Choroid plexus epithelial cell (primary cell): ENCODE measurements around the gene KIAA0753.

Source experiments
- DNase-seq: peaks from one replicate; pipeline ENCODE4 v3.0.0-alpha.2; 2010; ENCODE audit warnings: low read depth
- H3K4me3 ChIP-seq: 2 replicates; pipeline ENCODE4 v1.5.1; 2011; ENCODE audit warnings: low read depth, mild to moderate bottlenecking, control low read depth, low read length, moderate library complexity
- TF ChIP-seq, protein P1 (sequence below): conservative IDR thresholded peaks from 2 replicates; pipeline ENCODE4 v1.5.1; 2011; ENCODE audit warnings: low read depth, mild to moderate bottlenecking, control low read depth, inconsistent platforms, low read length, moderate library complexity

The KIAA0753 gene

GRCh38 chr17:6651919-6652452 lies 11.5 kb upstream of the KIAA0753 start:
- TF ChIP-seq, protein P1, sequence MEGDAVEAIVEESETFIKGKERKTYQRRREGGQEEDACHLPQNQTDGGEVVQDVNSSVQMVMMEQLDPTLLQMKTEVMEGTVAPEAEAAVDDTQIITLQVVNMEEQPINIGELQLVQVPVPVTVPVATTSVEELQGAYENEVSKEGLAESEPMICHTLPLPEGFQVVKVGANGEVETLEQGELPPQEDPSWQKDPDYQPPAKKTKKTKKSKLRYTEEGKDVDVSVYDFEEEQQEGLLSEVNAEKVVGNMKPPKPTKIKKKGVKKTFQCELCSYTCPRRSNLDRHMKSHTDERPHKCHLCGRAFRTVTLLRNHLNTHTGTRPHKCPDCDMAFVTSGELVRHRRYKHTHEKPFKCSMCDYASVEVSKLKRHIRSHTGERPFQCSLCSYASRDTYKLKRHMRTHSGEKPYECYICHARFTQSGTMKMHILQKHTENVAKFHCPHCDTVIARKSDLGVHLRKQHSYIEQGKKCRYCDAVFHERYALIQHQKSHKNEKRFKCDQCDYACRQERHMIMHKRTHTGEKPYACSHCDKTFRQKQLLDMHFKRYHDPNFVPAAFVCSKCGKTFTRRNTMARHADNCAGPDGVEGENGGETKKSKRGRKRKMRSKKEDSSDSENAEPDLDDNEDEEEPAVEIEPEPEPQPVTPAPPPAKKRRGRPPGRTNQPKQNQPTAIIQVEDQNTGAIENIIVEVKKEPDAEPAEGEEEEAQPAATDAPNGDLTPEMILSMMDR = no peak
- H3K4me3 ChIP-seq = peak overlapping the region; percentile 67
- peak; percentile 34 for DNase-seq

GRCh38 chr17:6651354-6651918 lies 10.9 kb upstream of the KIAA0753 start, which contains the start of the genes C17orf100 and MED31:
Gene C17orf100, plus strand, starts transcription at chr17:6651762. Its CDS starts 152 bp downstream, at chr17:6651914.
Gene MED31, minus strand, starts transcription at chr17:6651605. Its CDS starts 77 bp downstream, at chr17:6651528.
- TF ChIP-seq, protein P1 = no peak
- peak within 1 kb of the TSS; percentile 67 for H3K4me3 ChIP-seq
- peak; percentile 89 for DNase-seq

GRCh38 chr17:6648181-6648580 lies 7.7 kb upstream of the KIAA0753 start:
- TF ChIP-seq, protein P1 = peak; percentile 53
- peak; percentile 47 for DNase-seq
- no peak overlapping the region for H3K4me3 ChIP-seq

DNA sequence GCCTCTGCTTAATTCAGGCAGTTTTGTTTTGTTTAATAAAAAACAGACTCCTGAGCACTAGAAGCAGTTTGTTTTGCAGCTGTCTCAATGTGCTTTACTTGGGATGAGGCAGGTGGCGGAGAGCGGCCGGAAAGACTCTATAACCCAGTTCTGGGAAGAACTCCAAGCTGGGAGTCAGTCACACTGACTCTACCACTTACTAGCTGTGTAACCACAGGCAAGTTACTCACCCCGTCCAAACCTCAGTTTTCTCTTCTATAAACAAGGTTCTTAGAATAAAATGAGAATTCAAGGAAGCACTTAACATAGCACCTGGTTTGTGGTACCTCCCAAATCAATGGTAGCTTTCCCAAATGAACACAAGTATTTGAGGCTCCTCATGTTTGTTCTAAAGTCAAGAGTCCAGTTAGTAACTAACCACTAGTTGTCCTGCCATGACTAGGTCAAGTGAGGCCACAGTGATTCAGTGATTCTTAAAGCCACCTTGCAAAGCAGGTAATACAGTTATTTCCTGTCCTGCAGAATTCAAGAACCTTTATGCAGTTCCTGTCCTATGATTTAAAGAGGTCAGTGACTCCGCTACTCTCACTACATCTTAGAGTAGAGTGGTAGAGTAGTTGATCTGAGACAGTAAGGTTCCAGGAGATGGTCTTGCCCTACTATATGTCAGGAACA lies 3.1 kb upstream of the KIAA0753 start:
- TF ChIP-seq, protein P1 = no peak
- DNase-seq = peak; percentile 71
- H3K4me3 ChIP-seq = no peak overlapping the region

- no peak overlapping the region for H3K4me3 ChIP-seq
- no peak for DNase-seq
- TF ChIP-seq, protein P1 = no peak
These were observed 2.1 kb upstream of the KIAA0753 start for GRCh38 chr17:6642592-6642991.

- TF ChIP-seq, protein P1 = no peak
- peak; percentile 36 for DNase-seq
- H3K4me3 ChIP-seq = peak overlapping the region; percentile 76
These were observed 844 bp upstream of the KIAA0753 start for GRCh38 chr17:6641247-6641863.
